ENCODE measurements around the gene OPN4. TPM values are rescaled to one million over a fixed set of nuclear protein-coding genes. Genes with fewer than 3 reads are reported as not detected.

Gene OPN4
- total and polyA plus RNA-seq, 2 of the 13 experiments (the other 11 are each of a cell fraction or from before 2014, with no cell fraction given): not detected

GRCh38 chr10:86710987-86711512, 56.7 kb downstream of the OPN4 start (continued):
- TF ChIP-seq ZMYM3 (CRISPR knock-in tag; IDR thresholded peaks at IDR 0.05) (0 out of 2 replicates have a peak, but pooled peaks have one; percentile 23), AKAP8 (CRISPR knock-in tag; IDR thresholded peaks at IDR 0.05) (no peak), HNF4A (CRISPR knock-in tag; IDR thresholded peaks at IDR 0.05) (no peak; the same call in 1 of the 2 replicates), HDAC1 (CRISPR knock-in tag; IDR thresholded peaks at IDR 0.05) (peak; percentile 68), GATAD1 (CRISPR knock-in tag; IDR thresholded peaks at IDR 0.05) (no peak), STAG1 (CRISPR knock-in tag; IDR thresholded peaks at IDR 0.05) (peak; percentile 84), KAT8 (CRISPR knock-in tag; IDR thresholded peaks at IDR 0.05) (peak; percentile 67), ATF7-NPFF (CRISPR knock-in tag; IDR thresholded peaks at IDR 0.05; ENCODE audit: low read depth) (0 out of 2 replicates have a peak, but pooled peaks have one; percentile 75), ZNF776 (CRISPR knock-in tag; IDR thresholded peaks at IDR 0.05) (peak; percentile 91), ZNF710 (CRISPR knock-in tag; IDR thresholded peaks at IDR 0.05; ENCODE audit: borderline replicate concordance) (peak; percentile 76; the same call in 1 of the 2 replicates), ZNF569 (CRISPR knock-in tag; IDR thresholded peaks at IDR 0.05; ENCODE audit: borderline replicate concordance) (no peak), ZSCAN29 (CRISPR knock-in tag; conservative IDR thresholded peaks at IDR 0.05) (0 out of 2 replicates have a peak, but pooled peaks have one; percentile 49), KDM1A (CRISPR knock-in tag; IDR thresholded peaks at IDR 0.05) (no peak), RFX5 (IDR thresholded peaks at IDR 0.05; ENCODE audit: low read depth, low read length) (no peak), TCF7L2 (IDR thresholded peaks at IDR 0.05; ENCODE audit: low read depth, low read length) (no peak), ZNF570 (CRISPR knock-in tag; IDR thresholded peaks at IDR 0.05; ENCODE audit: borderline replicate concordance) (no peak), RAD21 (CRISPR knock-in tag; IDR thresholded peaks at IDR 0.05) (peak; percentile 97), ETV6 (CRISPR knock-in tag; conservative IDR thresholded peaks at IDR 0.05) (no peak), ZNF790 (CRISPR knock-in tag; IDR thresholded peaks at IDR 0.05; ENCODE audit: borderline replicate concordance) (no peak), ZFP36L2 (CRISPR knock-in tag; IDR thresholded peaks at IDR 0.05) (no peak), ARNT2 (CRISPR knock-in tag; IDR thresholded peaks at IDR 0.05; ENCODE audit: low read depth) (no peak; the same call in none of the 2 replicates), ZFP37 (CRISPR knock-in tag; IDR thresholded peaks at IDR 0.05; ENCODE audit: borderline replicate concordance) (no peak), CAMTA2 (CRISPR knock-in tag; IDR thresholded peaks at IDR 0.05; ENCODE audit: borderline replicate concordance) (0 out of 2 replicates have a peak, but pooled peaks have one; percentile 70), XRCC5 (optimal IDR thresholded peaks at IDR 0.05; ENCODE audit: low read length) (peak; percentile 82), ZNF30 (CRISPR knock-in tag; IDR thresholded peaks at IDR 0.05) (no peak)
- TF ChIP-seq, protein P1, sequence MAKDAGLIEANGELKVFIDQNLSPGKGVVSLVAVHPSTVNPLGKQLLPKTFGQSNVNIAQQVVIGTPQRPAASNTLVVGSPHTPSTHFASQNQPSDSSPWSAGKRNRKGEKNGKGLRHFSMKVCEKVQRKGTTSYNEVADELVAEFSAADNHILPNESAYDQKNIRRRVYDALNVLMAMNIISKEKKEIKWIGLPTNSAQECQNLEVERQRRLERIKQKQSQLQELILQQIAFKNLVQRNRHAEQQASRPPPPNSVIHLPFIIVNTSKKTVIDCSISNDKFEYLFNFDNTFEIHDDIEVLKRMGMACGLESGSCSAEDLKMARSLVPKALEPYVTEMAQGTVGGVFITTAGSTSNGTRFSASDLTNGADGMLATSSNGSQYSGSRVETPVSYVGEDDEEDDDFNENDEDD (CRISPR knock-in tag; IDR thresholded peaks at IDR 0.05; ENCODE audit: borderline replicate concordance): peak; percentile 71; the same call in 1 of the 2 replicates
- TF ChIP-seq, protein P2, sequence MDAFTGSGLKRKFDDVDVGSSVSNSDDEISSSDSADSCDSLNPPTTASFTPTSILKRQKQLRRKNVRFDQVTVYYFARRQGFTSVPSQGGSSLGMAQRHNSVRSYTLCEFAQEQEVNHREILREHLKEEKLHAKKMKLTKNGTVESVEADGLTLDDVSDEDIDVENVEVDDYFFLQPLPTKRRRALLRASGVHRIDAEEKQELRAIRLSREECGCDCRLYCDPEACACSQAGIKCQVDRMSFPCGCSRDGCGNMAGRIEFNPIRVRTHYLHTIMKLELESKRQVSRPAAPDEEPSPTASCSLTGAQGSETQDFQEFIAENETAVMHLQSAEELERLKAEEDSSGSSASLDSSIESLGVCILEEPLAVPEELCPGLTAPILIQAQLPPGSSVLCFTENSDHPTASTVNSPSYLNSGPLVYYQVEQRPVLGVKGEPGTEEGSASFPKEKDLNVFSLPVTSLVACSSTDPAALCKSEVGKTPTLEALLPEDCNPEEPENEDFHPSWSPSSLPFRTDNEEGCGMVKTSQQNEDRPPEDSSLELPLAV (CRISPR knock-in tag; conservative IDR thresholded peaks at IDR 0.05; ENCODE audit: low read depth): no peak
